COLO668 (cell line): ENCODE data around the gene ARMC10.
"Not testable (repeated sequence)": the region's sequence is repeated elsewhere in the genome, so short reads cannot be mapped to it uniquely, and the experiment has no call there.

Source experiments
- DNase-seq: peaks from one replicate; lab custom pipeline; 2025; ENCODE audit not compliant: unreplicated experiment; lab: John Stamatoyannopoulos, UW

The ARMC10 gene

GRCh38 chr7:103077318-103077717, 2.4 kb downstream of the ARMC10 start:
- no peak for DNase-seq

GRCh38 chr7:103078226-103078625, 3.3 kb downstream of the ARMC10 start:
- DNase-seq: not testable (repeated sequence)

GRCh38 chr7:103079836-103080235, 4.9 kb downstream of the ARMC10 start:
- DNase-seq: no peak

- DNase-seq: no peak
Measured at GRCh38 chr7:103080923-103081322, 6.0 kb downstream of the ARMC10 start.

- no peak for DNase-seq
Measured at GRCh38 chr7:103082497-103082896, 7.6 kb downstream of the ARMC10 start.

- no peak for DNase-seq
Measured at GRCh38 chr7:103083210-103083609, 8.3 kb downstream of the ARMC10 start.

GRCh38 chr7:103092321-103092720, 17.4 kb downstream of the ARMC10 start:
- DNase-seq: not testable (repeated sequence)

- DNase-seq: no peak
Measured at GRCh38 chr7:103093429-103093828, 18.5 kb downstream of the ARMC10 start.

GRCh38 chr7:103094102-103094501, 19.2 kb downstream of the ARMC10 start:
- no peak for DNase-seq

GRCh38 chr7:103095558-103095957, 20.6 kb downstream of the ARMC10 start:
- DNase-seq: not testable (repeated sequence)

- DNase-seq: no peak
Measured at GRCh38 chr7:103097041-103097440, 22.1 kb downstream of the ARMC10 start.

- no peak for DNase-seq
Measured at GRCh38 chr7:103100348-103100747, 25.4 kb downstream of the ARMC10 start.

- DNase-seq: no peak
Measured at GRCh38 chr7:103101543-103101942, 26.6 kb downstream of the ARMC10 start.

GRCh38 chr7:103106005-103106702, 31.2 kb downstream of the ARMC10 start:
- DNase-seq: no peak

GRCh38 chr7:103106703-103107070, 31.7 kb downstream of the ARMC10 start:
- not testable (repeated sequence) for DNase-seq

- no peak for DNase-seq
Measured at GRCh38 chr7:103113164-103113563, 38.2 kb downstream of the ARMC10 start.

- DNase-seq: no peak
Measured at GRCh38 chr7:103114576-103115008, 39.7 kb downstream of the ARMC10 start.

- no peak for DNase-seq
Measured at GRCh38 chr7:103115771-103116170, 40.8 kb downstream of the ARMC10 start.

GRCh38 chr7:103116511-103116910, 41.6 kb downstream of the ARMC10 start:
- DNase-seq: no peak

GRCh38 chr7:103116991-103117390, 42.1 kb downstream of the ARMC10 start:
- DNase-seq: no peak

- no peak for DNase-seq
Measured at GRCh38 chr7:103117465-103117864, 42.5 kb downstream of the ARMC10 start.

- no peak for DNase-seq
Measured at GRCh38 chr7:103119791-103120291, 44.9 kb downstream of the ARMC10 start.

- no peak for DNase-seq
Measured at GRCh38 chr7:103120362-103120761, 45.4 kb downstream of the ARMC10 start.
